WTC11 (cell line): Measurements from ENCODE around the gene CAMTA1. TPM values are rescaled to one million over a fixed set of nuclear protein-coding genes. Genes with fewer than 3 reads are reported as not detected.

Experiments
- ATAC-seq: fragments of 200-7000 bp; cut with Tn5 transposase; 2 replicates; pipeline ENCODE4 v1.10.0; 2021; ENCODE audit warnings: mild to moderate bottlenecking, moderate library complexity
- CTCF ChIA-PET: fragments of 300-600 bp; sonication (Branson Sonifier 250); formaldehyde crosslinking; loops from one replicate; lab custom pipeline; 2021; ENCODE audit warnings: antibody characterized with exemption; lab: Charles Lee
- POLR2A ChIA-PET: fragments of 350-600 bp; sonication (Branson Sonifier 250); formaldehyde crosslinking; loops from one replicate; lab custom pipeline; 2021; ENCODE audit warnings: antibody characterized with exemption; lab: Charles Lee
- DNase-seq: peaks from one replicate; pipeline ENCODE4 v3.0.0; 2021; ENCODE audit warnings: low spot score
- H3K27ac Mint-ChIP-seq: 2 replicates; pipeline ENCODE4 v1.8.0; 2021; ENCODE audit warnings: mixed read lengths
- H3K27me3 Mint-ChIP-seq: 2 replicates; pipeline ENCODE4 v1.8.0; 2021; ENCODE audit warnings: low read depth, mild to moderate bottlenecking, moderate library complexity, mixed read lengths
- H3K36me3 Mint-ChIP-seq: 2 replicates; pipeline ENCODE4 v1.8.0; 2021; ENCODE audit warnings: mixed read lengths
- H3K4me1 Mint-ChIP-seq: 2 replicates; pipeline ENCODE4 v1.8.0; 2022; ENCODE audit warnings: mixed read lengths
- H3K4me3 Mint-ChIP-seq: 2 replicates; pipeline ENCODE4 v1.8.0; 2021; ENCODE audit warnings: mild to moderate bottlenecking, moderate library complexity, mixed read lengths
- H3K9me3 Mint-ChIP-seq: 2 replicates; pipeline ENCODE4 v1.8.0; 2021; ENCODE audit warnings: mixed read lengths
- ATF1 ChIP-seq: sonication (generic); formaldehyde crosslinking; IDR thresholded peaks from 2 replicates; pipeline ENCODE4 v1.8.1; 2023; ENCODE audit warnings: mild to moderate bottlenecking, moderate library complexity, missing genetic modification reagents
- ELF4 ChIP-seq: sonication (generic); formaldehyde crosslinking; IDR thresholded peaks from 2 replicates; pipeline ENCODE4 v1.8.1; 2022; ENCODE audit warnings: low read depth, mild to moderate bottlenecking, moderate library complexity, missing genetic modification reagents
- EMX1 ChIP-seq: fragments of 250-450 bp; sonication (Bioruptor Pico); IDR thresholded peaks from 2 replicates; pipeline ENCODE4 v1.8.0; 2021; ENCODE audit warnings: mild to moderate bottlenecking
- FOXP1 ChIP-seq: sonication (generic); formaldehyde crosslinking; IDR thresholded peaks from 2 replicates; pipeline ENCODE4 v1.8.0; 2022; ENCODE audit warnings: missing genetic modification reagents, mild to moderate bottlenecking, moderate library complexity, borderline replicate concordance
- MXD4 ChIP-seq: fragments of 250-450 bp; sonication (Bioruptor Pico); IDR thresholded peaks from 2 replicates; pipeline ENCODE4 v1.8.0; 2021; ENCODE audit warnings: mild to moderate bottlenecking, moderate library complexity, borderline replicate concordance
- NFATC4 ChIP-seq: fragments of 250-450 bp; sonication (Bioruptor Pico); IDR thresholded peaks from 2 replicates; pipeline ENCODE4 v1.9.0; 2021; ENCODE audit warnings: mild to moderate bottlenecking
- OVOL2 ChIP-seq: fragments of 250-450 bp; sonication (Bioruptor Pico); IDR thresholded peaks from 2 replicates; pipeline ENCODE4 v1.9.0; 2021; ENCODE audit warnings: mild to moderate bottlenecking, borderline replicate concordance
- RORB ChIP-seq: fragments of 250-450 bp; sonication (Bioruptor Pico); IDR thresholded peaks from 2 replicates; pipeline ENCODE4 v1.9.0; 2021; ENCODE audit warnings: mild to moderate bottlenecking
- ZNF219 ChIP-seq: sonication (generic); formaldehyde crosslinking; IDR thresholded peaks from 2 replicates; pipeline ENCODE4 v1.8.0; 2023; ENCODE audit warnings: missing genetic modification reagents, mild to moderate bottlenecking, borderline replicate concordance
- ZNF317 ChIP-seq: sonication (generic); formaldehyde crosslinking; IDR thresholded peaks from 2 replicates; pipeline ENCODE4 v1.8.1; 2023; ENCODE audit warnings: low read depth, mild to moderate bottlenecking, moderate library complexity, missing genetic modification reagents, borderline replicate concordance
- ZNF396 ChIP-seq: fragments of 250-450 bp; sonication (Bioruptor Pico); IDR thresholded peaks from 2 replicates; pipeline ENCODE4 v1.8.0; 2021; ENCODE audit warnings: mild to moderate bottlenecking, moderate library complexity, borderline replicate concordance
- total RNA-seq: library from RNA; stranded (reverse); gene quantifications from 3 replicates; pipeline ENCODE4 v1.2.3, GENCODE V29; 2021
- TF ChIP-seq, protein P1 (sequence below): sonication (generic); formaldehyde crosslinking; IDR thresholded peaks from 2 replicates; pipeline ENCODE4 v1.8.1; 2023; ENCODE audit warnings: mild to moderate bottlenecking, moderate library complexity, missing genetic modification reagents
- TF ChIP-seq, protein P2 (sequence below): fragments of 250-450 bp; sonication (Bioruptor Pico); conservative IDR thresholded peaks from 2 replicates; pipeline ENCODE4 v1.9.0; 2021; ENCODE audit warnings: mild to moderate bottlenecking
- TF ChIP-seq, protein P3 (sequence below): sonication (generic); formaldehyde crosslinking; IDR thresholded peaks from 2 replicates; pipeline ENCODE4 v1.8.0; 2022; ENCODE audit warnings: missing genetic modification reagents
- TF ChIP-seq, protein P4 (sequence below): sonication (generic); formaldehyde crosslinking; conservative IDR thresholded peaks from 2 replicates; pipeline ENCODE4 v1.8.1; 2022; ENCODE audit warnings: mild to moderate bottlenecking, missing genetic modification reagents
- TF ChIP-seq, protein P5 (sequence below): fragments of 200-600 bp; IDR thresholded peaks from 2 replicates; pipeline ENCODE4 v1.8.0; 2022; ENCODE audit warnings: antibody characterized with exemption
- TF ChIP-seq, protein P6 (sequence below): sonication (generic); formaldehyde crosslinking; IDR thresholded peaks from 2 replicates; pipeline ENCODE4 v1.8.0; 2023; ENCODE audit warnings: missing genetic modification reagents
- TF ChIP-seq, protein P7 (sequence below): sonication (generic); formaldehyde crosslinking; IDR thresholded peaks from 2 replicates; pipeline ENCODE4 v1.8.0; 2023; ENCODE audit warnings: missing genetic modification reagents, mild to moderate bottlenecking, borderline replicate concordance

The CAMTA1 gene
- total RNA-seq, 1 experiment from 2014 or later, result 86.4 TPM

DNA sequence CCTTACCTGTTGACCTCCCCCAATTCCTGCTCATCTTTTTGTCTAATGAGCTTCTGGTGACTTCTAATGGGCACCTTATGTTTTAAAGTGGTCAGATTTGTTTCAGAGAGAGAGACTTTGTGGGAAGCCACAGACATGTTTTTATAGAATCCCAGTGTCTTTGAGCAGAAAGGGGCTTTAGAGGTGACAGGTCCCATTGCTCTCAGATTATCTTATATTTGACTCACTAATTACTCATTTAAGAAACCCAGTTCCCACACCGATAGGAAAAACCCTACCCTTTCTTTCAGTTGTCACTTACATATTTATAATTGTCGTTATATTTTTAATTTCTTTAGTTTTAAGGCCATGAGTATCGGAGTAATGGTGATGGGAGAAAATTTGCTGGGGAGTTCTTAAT, 215.5 kb downstream of the CAMTA1 start:
- ATAC-seq (no peak), DNase-seq (no peak)
- CTCF ChIA-PET, result interaction anchor here (1.6 to 3.2 kb wide), 3 partner anchors 13 to 70 kb away, joined by 5 to 13 read pairs (median 7); no protein-coding TSS in a partner anchor
- Mint-ChIP-seq H3K27ac (no peak overlapping the region), H3K4me1 (peaks cover 22% of the 10 kb centered on the region), H3K9me3 (no peaks in the 10 kb centered on the region), H3K27me3 (no peaks in the 10 kb centered on the region), H3K4me3 (no peak overlapping the region), H3K36me3 (no peaks in the 10 kb centered on the region)
- POLR2A ChIA-PET, result no interaction called here
- TF ChIP-seq EMX1, result no peak
- TF ChIP-seq, protein P1, sequence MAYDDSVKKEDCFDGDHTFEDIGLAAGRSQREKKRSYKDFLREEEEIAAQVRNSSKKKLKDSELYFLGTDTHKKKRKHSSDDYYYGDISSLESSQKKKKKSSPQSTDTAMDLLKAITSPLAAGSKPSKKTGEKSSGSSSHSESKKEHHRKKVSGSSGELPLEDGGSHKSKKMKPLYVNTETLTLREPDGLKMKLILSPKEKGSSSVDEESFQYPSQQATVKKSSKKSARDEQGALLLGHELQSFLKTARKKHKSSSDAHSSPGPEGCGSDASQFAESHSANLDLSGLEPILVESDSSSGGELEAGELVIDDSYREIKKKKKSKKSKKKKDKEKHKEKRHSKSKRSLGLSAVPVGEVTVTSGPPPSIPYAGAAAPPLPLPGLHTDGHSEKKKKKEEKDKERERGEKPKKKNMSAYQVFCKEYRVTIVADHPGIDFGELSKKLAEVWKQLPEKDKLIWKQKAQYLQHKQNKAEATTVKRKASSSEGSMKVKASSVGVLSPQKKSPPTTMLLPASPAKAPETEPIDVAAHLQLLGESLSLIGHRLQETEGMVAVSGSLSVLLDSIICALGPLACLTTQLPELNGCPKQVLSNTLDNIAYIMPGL (CRISPR knock-in tag), result no peak
- no peak for TF ChIP-seq NFATC4 (CRISPR knock-in tag)
- no peak for TF ChIP-seq ZNF219 (CRISPR knock-in tag)
- TF ChIP-seq, protein P2, sequence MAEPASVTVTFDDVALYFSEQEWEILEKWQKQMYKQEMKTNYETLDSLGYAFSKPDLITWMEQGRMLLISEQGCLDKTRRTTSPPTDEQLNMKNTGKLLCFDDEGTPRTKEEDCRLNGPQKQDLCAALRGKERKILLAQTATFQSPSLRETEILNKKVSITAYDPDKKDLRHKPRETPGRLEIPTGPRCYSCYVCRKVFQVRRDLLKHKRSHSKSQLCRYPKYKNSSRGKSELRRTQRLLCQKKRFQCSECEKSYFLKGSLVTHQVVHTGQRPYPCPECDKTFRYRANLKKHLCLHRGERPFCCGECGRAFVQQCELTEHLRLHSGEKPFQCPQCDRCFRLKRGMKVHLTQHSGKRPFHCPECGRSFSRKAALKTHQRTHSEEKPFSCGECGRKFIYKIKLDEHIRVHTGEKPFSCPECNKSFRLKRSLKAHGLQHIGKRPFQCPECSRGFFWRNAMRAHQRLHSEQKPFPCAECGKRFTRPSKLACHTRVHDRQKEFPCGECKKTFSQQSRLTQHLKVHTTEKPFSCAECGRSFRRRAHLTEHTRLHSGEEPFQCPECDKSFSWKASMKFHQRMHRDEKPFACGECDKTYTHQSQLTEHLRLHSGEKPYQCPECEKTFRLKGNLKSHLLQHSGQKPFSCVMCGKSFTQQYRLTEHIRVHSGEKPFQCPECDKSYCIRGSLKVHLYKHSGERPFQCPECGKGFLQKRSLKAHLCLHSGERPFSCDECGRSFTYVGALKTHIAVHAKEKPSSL (CRISPR knock-in tag), result no peak
- TF ChIP-seq, protein P3, sequence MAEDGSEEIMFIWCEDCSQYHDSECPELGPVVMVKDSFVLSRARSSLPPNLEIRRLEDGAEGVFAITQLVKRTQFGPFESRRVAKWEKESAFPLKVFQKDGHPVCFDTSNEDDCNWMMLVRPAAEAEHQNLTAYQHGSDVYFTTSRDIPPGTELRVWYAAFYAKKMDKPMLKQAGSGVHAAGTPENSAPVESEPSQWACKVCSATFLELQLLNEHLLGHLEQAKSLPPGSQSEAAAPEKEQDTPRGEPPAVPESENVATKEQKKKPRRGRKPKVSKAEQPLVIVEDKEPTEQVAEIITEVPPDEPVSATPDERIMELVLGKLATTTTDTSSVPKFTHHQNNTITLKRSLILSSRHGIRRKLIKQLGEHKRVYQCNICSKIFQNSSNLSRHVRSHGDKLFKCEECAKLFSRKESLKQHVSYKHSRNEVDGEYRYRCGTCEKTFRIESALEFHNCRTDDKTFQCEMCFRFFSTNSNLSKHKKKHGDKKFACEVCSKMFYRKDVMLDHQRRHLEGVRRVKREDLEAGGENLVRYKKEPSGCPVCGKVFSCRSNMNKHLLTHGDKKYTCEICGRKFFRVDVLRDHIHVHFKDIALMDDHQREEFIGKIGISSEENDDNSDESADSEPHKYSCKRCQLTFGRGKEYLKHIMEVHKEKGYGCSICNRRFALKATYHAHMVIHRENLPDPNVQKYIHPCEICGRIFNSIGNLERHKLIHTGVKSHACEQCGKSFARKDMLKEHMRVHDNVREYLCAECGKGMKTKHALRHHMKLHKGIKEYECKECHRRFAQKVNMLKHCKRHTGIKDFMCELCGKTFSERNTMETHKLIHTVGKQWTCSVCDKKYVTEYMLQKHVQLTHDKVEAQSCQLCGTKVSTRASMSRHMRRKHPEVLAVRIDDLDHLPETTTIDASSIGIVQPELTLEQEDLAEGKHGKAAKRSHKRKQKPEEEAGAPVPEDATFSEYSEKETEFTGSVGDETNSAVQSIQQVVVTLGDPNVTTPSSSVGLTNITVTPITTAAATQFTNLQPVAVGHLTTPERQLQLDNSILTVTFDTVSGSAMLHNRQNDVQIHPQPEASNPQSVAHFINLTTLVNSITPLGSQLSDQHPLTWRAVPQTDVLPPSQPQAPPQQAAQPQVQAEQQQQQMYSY (CRISPR knock-in tag), result no peak
- TF ChIP-seq, protein P4, sequence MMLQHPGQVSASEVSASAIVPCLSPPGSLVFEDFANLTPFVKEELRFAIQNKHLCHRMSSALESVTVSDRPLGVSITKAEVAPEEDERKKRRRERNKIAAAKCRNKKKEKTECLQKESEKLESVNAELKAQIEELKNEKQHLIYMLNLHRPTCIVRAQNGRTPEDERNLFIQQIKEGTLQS (CRISPR knock-in tag), result no peak
- TF ChIP-seq FOXP1 (CRISPR knock-in tag), result no peak
- TF ChIP-seq OVOL2 (CRISPR knock-in tag), result no peak
- no peak for TF ChIP-seq RORB
- no peak for TF ChIP-seq ATF1 (CRISPR knock-in tag)
- no peak for TF ChIP-seq ELF4
- TF ChIP-seq, protein P5, sequence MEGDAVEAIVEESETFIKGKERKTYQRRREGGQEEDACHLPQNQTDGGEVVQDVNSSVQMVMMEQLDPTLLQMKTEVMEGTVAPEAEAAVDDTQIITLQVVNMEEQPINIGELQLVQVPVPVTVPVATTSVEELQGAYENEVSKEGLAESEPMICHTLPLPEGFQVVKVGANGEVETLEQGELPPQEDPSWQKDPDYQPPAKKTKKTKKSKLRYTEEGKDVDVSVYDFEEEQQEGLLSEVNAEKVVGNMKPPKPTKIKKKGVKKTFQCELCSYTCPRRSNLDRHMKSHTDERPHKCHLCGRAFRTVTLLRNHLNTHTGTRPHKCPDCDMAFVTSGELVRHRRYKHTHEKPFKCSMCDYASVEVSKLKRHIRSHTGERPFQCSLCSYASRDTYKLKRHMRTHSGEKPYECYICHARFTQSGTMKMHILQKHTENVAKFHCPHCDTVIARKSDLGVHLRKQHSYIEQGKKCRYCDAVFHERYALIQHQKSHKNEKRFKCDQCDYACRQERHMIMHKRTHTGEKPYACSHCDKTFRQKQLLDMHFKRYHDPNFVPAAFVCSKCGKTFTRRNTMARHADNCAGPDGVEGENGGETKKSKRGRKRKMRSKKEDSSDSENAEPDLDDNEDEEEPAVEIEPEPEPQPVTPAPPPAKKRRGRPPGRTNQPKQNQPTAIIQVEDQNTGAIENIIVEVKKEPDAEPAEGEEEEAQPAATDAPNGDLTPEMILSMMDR, result no peak
- TF ChIP-seq, protein P6, sequence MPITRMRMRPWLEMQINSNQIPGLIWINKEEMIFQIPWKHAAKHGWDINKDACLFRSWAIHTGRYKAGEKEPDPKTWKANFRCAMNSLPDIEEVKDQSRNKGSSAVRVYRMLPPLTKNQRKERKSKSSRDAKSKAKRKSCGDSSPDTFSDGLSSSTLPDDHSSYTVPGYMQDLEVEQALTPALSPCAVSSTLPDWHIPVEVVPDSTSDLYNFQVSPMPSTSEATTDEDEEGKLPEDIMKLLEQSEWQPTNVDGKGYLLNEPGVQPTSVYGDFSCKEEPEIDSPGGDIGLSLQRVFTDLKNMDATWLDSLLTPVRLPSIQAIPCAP (CRISPR knock-in tag), result no peak
- no peak for TF ChIP-seq ZNF317 (CRISPR knock-in tag)
- no peak for TF ChIP-seq ZNF396 (CRISPR knock-in tag)
- TF ChIP-seq MXD4 (CRISPR knock-in tag), result no peak
- TF ChIP-seq, protein P7, sequence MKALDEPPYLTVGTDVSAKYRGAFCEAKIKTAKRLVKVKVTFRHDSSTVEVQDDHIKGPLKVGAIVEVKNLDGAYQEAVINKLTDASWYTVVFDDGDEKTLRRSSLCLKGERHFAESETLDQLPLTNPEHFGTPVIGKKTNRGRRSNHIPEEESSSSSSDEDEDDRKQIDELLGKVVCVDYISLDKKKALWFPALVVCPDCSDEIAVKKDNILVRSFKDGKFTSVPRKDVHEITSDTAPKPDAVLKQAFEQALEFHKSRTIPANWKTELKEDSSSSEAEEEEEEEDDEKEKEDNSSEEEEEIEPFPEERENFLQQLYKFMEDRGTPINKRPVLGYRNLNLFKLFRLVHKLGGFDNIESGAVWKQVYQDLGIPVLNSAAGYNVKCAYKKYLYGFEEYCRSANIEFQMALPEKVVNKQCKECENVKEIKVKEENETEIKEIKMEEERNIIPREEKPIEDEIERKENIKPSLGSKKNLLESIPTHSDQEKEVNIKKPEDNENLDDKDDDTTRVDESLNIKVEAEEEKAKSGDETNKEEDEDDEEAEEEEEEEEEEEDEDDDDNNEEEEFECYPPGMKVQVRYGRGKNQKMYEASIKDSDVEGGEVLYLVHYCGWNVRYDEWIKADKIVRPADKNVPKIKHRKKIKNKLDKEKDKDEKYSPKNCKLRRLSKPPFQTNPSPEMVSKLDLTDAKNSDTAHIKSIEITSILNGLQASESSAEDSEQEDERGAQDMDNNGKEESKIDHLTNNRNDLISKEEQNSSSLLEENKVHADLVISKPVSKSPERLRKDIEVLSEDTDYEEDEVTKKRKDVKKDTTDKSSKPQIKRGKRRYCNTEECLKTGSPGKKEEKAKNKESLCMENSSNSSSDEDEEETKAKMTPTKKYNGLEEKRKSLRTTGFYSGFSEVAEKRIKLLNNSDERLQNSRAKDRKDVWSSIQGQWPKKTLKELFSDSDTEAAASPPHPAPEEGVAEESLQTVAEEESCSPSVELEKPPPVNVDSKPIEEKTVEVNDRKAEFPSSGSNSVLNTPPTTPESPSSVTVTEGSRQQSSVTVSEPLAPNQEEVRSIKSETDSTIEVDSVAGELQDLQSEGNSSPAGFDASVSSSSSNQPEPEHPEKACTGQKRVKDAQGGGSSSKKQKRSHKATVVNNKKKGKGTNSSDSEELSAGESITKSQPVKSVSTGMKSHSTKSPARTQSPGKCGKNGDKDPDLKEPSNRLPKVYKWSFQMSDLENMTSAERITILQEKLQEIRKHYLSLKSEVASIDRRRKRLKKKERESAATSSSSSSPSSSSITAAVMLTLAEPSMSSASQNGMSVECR (CRISPR knock-in tag), result no peak
